K562 (cell line): ENCODE measurements around the gene NEMF. TPM values are rescaled to one million over a fixed set of nuclear protein-coding genes. Genes with fewer than 3 reads are reported as not detected.

Experiments
- ATF1 ChIP-seq, 2 experiments: fragments of 450-650 bp in 1 of 2; IDR thresholded peaks; 2 replicates each; pipeline ENCODE4 v1.6.1; 2016; ENCODE audit warnings: missing compliant biosample characterization in 1 of 2, missing genetic modification characterization in 1 of 2
- BCL6 ChIP-seq: fragments of 250-450 bp; sonication (Bioruptor Pico); IDR thresholded peaks from 2 replicates; pipeline ENCODE4 v1.4.0; 2020
- BRF1 ChIP-seq: IDR thresholded peaks from 3 replicates; pipeline ENCODE4 v1.6.1; 2011; ENCODE audit warnings: borderline replicate concordance, mild to moderate bottlenecking; ENCODE audit not compliant: insufficient read length; ENCODE audit errors: extremely low read depth
- CBFB ChIP-seq: sonication (generic); formaldehyde crosslinking; IDR thresholded peaks from 2 replicates; pipeline ENCODE4 v1.4.0; 2020; ENCODE audit warnings: mild to moderate bottlenecking, missing genetic modification reagents
- CTBP1 ChIP-seq: fragments of 450-650 bp; IDR thresholded peaks from 2 replicates; pipeline ENCODE4 v1.6.1; 2016; ENCODE audit warnings: borderline replicate concordance
- HDAC1 ChIP-seq, 2 experiments: fragments of 450-650 bp; IDR thresholded peaks; 2 replicates each; pipeline ENCODE4 v1.6.1; 2016 to 2017; ENCODE audit warnings: inconsistent platforms in 1 of 2, mild to moderate bottlenecking in 1 of 2, moderate library complexity in 1 of 2
- MBD1 ChIP-seq: fragments of 250-450 bp; sonication (Bioruptor Pico); IDR thresholded peaks from 2 replicates; pipeline ENCODE4 v1.8.0; 2022; ENCODE audit warnings: inconsistent platforms
- MIER1 ChIP-seq: fragments of 450-650 bp; IDR thresholded peaks from 2 replicates; pipeline ENCODE4 v1.6.1; 2016; ENCODE audit warnings: antibody characterized with exemption, mild to moderate bottlenecking, low read depth
- MTA1 ChIP-seq: fragments of 450-650 bp; IDR thresholded peaks from 2 replicates; pipeline ENCODE4 v1.6.1; 2017; ENCODE audit warnings: borderline replicate concordance
- NCOA2 ChIP-seq, 2 experiments: fragments of 450-650 bp; IDR thresholded peaks; 2 replicates each; pipeline ENCODE4 v1.6.1; 2018; ENCODE audit warnings: mild to moderate bottlenecking in 2 of 2, moderate library complexity in 1 of 2; ENCODE audit not compliant: partially characterized antibody in 2 of 2
- NFE2 ChIP-seq: IDR thresholded peaks from 2 replicates; pipeline ENCODE4 v1.6.1; 2014; ENCODE audit warnings: antibody characterized with exemption, low read depth
- NR0B1 ChIP-seq: fragments of 450-650 bp; IDR thresholded peaks from one replicate; pipeline ENCODE4 v1.6.1; 2018; ENCODE audit warnings: mild to moderate bottlenecking, moderate library complexity; ENCODE audit not compliant: partially characterized antibody
- RB1 ChIP-seq: fragments of 450-650 bp; IDR thresholded peaks from 2 replicates; pipeline ENCODE4 v1.6.1; 2017; ENCODE audit warnings: low read depth, mild to moderate bottlenecking
- SMAD4 ChIP-seq: fragments of 250-450 bp; sonication (Bioruptor Pico); conservative IDR thresholded peaks from 2 replicates; pipeline ENCODE4 v1.8.0; 2021; ENCODE audit warnings: inconsistent platforms, mild to moderate bottlenecking, moderate library complexity
- SMARCC2 ChIP-seq: fragments of 450-650 bp; IDR thresholded peaks from 2 replicates; pipeline ENCODE4 v1.6.1; 2017; ENCODE audit warnings: antibody characterized with exemption, moderate library complexity, mild to moderate bottlenecking, low read depth
- SNIP1 ChIP-seq: fragments of 450-650 bp; IDR thresholded peaks from 2 replicates; pipeline ENCODE4 v1.7.1; 2017; ENCODE audit warnings: low read depth, mild to moderate bottlenecking
- TGIF2 ChIP-seq: sonication (generic); formaldehyde crosslinking; IDR thresholded peaks from 2 replicates; pipeline ENCODE4 v1.8.1; 2022; ENCODE audit warnings: mild to moderate bottlenecking, missing genetic modification reagents, moderate library complexity
- ZNF121 ChIP-seq: sonication (generic); formaldehyde crosslinking; conservative IDR thresholded peaks from 2 replicates; pipeline ENCODE4 v1.8.0; 2022; ENCODE audit warnings: missing genetic modification reagents
- ZNF143 ChIP-seq: sonication (generic); formaldehyde crosslinking; IDR thresholded peaks from 2 replicates; pipeline ENCODE4 v1.9.0; 2022; ENCODE audit warnings: mild to moderate bottlenecking, missing genetic modification reagents
- ZNF518B ChIP-seq: fragments of 250-450 bp; sonication (Bioruptor Pico); IDR thresholded peaks from 2 replicates; pipeline ENCODE4 v1.5.0; 2021; ENCODE audit warnings: mild to moderate bottlenecking, moderate library complexity
- ZNF79 ChIP-seq: fragments of 250-450 bp; sonication (Bioruptor Pico); IDR thresholded peaks from 2 replicates; pipeline ENCODE4 v1.4.0; 2020; ENCODE audit warnings: low read depth, mild to moderate bottlenecking, moderate library complexity
- ZSCAN29 ChIP-seq: fragments of 450-650 bp; IDR thresholded peaks from 2 replicates; pipeline ENCODE4 v1.6.1; 2017
- polyA plus RNA-seq, 8 experiments: library from polyadenylated mRNA; depleted of rRNA in 4 of 8; stranded (reverse) in 5 of 8; unstranded in 3 of 8; fragments of >200 nt; fragmentation: Nextera tagmentation in 2 of 8; fragmentation: Illumina TruSeq in 1 of 8; extraction: Ambion mirVana in 2 of 8; extraction: Trizol in 1 of 8; gene quantifications; 2 replicates each; pipeline versions ENCODE4 v1.2.1 to v1.2.3, GENCODE V29; 2011 to 2014; ENCODE audit warnings: inconsistent platforms in 1 of 8, missing spikeins in 1 of 8
- total RNA-seq, 7 experiments: library from RNA; depleted of rRNA in 6 of 7; stranded (reverse); fragments of >200 nt in 6 of 7; fragmentation: Illumina TruSeq in 2 of 7; extraction: Trizol in 2 of 7; gene quantifications; 2 replicates each; pipeline versions ENCODE4 v1.2.1 to v1.2.3, GENCODE V29; 2011 to 2021; ENCODE audit warnings: low replicate concordance in 1 of 7

The NEMF gene
- total and polyA plus RNA-seq, 9 of the 15 experiments (the other 6 are each of a cell fraction or from before 2014, with no cell fraction given): 38.8 to 94.4 (median 61.0) TPM

- no peak for TF ChIP-seq ZNF518B (CRISPR knock-in tag)
- TF ChIP-seq BRF1: no peak
- TF ChIP-seq MBD1 (CRISPR knock-in tag): no peak
- peak; percentile 70 for TF ChIP-seq ATF1 (CRISPR knock-in tag; IDR thresholded peaks at IDR 0.05)
- TF ChIP-seq ATF1 (tag; IDR thresholded peaks at IDR 0.05): peak; percentile 79
- 0 out of 2 replicates have a peak, but pooled peaks have one; percentile 23 for TF ChIP-seq CTBP1
- peak in 1 of 2 experiments; percentile 60; a peak in 1 of 4 replicates for TF ChIP-seq HDAC1 (IDR thresholded peaks at IDR 0.05)
- TF ChIP-seq ZNF143 (CRISPR knock-in tag): peak; percentile 25; the same call in 1 of the 2 replicates
- TF ChIP-seq SNIP1: no peak
- 0 out of 2 replicates have a peak, but pooled peaks have one; percentile 2 for TF ChIP-seq NFE2
- peak; percentile 85; the same call in 1 of the 2 replicates for TF ChIP-seq CBFB (CRISPR knock-in tag)
- TF ChIP-seq SMAD4: no peak
- no peak for TF ChIP-seq ZNF79
- no peak for TF ChIP-seq ZSCAN29
- no peak for TF ChIP-seq NR0B1
- TF ChIP-seq TGIF2 (CRISPR knock-in tag): 0 out of 2 replicates have a peak, but pooled peaks have one; percentile 80
- no peak for TF ChIP-seq BCL6 (CRISPR knock-in tag)
- no peak for TF ChIP-seq SMARCC2
- no peak for TF ChIP-seq RB1
- no peak for TF ChIP-seq ZNF121 (CRISPR knock-in tag)
- no peak for TF ChIP-seq NCOA2 (IDR thresholded peaks at IDR 0.05; ENCODE audit: partially characterized antibody in 2 of 2)
- TF ChIP-seq MTA1: peak; percentile 77
- no peak for TF ChIP-seq MIER1
These were observed 84.1 kb downstream of the NEMF start (continued) for GRCh38 chr14:49768301-49769121.
